Measurements from ENCODE around the gene XIAP.

DNA sequence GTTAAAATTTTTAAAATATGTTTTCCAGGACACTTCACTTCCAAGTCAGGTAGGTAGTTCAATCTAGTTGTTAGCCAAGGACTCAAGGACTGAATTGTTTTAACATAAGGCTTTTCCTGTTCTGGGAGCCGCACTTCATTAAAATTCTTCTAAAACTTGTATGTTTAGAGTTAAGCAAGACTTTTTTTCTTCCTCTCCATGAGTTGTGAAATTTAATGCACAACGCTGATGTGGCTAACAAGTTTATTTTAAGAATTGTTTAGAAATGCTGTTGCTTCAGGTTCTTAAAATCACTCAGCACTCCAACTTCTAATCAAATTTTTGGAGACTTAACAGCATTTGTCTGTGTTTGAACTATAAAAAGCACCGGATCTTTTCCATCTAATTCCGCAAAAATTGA is 49.7 kb downstream of the XIAP start:
- TF ChIP-seq, protein P1, sequence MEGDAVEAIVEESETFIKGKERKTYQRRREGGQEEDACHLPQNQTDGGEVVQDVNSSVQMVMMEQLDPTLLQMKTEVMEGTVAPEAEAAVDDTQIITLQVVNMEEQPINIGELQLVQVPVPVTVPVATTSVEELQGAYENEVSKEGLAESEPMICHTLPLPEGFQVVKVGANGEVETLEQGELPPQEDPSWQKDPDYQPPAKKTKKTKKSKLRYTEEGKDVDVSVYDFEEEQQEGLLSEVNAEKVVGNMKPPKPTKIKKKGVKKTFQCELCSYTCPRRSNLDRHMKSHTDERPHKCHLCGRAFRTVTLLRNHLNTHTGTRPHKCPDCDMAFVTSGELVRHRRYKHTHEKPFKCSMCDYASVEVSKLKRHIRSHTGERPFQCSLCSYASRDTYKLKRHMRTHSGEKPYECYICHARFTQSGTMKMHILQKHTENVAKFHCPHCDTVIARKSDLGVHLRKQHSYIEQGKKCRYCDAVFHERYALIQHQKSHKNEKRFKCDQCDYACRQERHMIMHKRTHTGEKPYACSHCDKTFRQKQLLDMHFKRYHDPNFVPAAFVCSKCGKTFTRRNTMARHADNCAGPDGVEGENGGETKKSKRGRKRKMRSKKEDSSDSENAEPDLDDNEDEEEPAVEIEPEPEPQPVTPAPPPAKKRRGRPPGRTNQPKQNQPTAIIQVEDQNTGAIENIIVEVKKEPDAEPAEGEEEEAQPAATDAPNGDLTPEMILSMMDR (IDR thresholded peaks at IDR 0.05): no peak
- no peak for TF ChIP-seq POLR2A (IDR thresholded peaks at IDR 0.05)
